Fibroblast of lung (primary cell): ENCODE data around the gene RNLS.

ENCODE experiments used
- CTCF ChIP-seq, 2 donors: IDR thresholded peaks in 1 of 2; conservative IDR thresholded peaks in 1 of 2; 1 replicate in 1 of 2; 2 replicates in 1 of 2; pipeline ENCODE4 v1.5.1; 2011 to 2012; ENCODE audit warnings: low read length in 2 of 2, control low read depth in 1 of 2, inconsistent platforms in 1 of 2, low read depth in 1 of 2, mild to moderate bottlenecking in 1 of 2
- EZH2 ChIP-seq: IDR thresholded peaks from 2 replicates; pipeline ENCODE4 v1.5.1; 2012; ENCODE audit warnings: low read length, control low read depth, mild to moderate bottlenecking; ENCODE audit errors: missing control alignments

- no peak for TF ChIP-seq CTCF (conservative IDR thresholded peaks at IDR 0.05 in 1 of 2, IDR thresholded peaks at IDR 0.05 in 1 of 2; ENCODE audit: low read depth in 1 of 2, low read length in 2 of 2)
- no peak for TF ChIP-seq EZH2
Observed at GRCh38 chr10:88366772-88367171, 216.3 kb downstream of the RNLS start.
